CD4-positive, alpha-beta T cell (primary cell): ENCODE measurements around the gene DHCR7. TPM values are rescaled to one million over a fixed set of nuclear protein-coding genes. Genes with fewer than 3 reads are reported as not detected.

Source experiments
- ATAC-seq: fragments of 200-7000 bp; cut with Tn5 transposase; one replicate; pipeline ENCODE4 v1.10.0; 2022; ENCODE audit warnings: mild to moderate bottlenecking; ENCODE audit not compliant: poor library complexity
- CTCF ChIA-PET: fragments of 350-600 bp; sonication (Branson Sonifier 250); formaldehyde crosslinking; loops from one replicate; lab custom pipeline; 2021; ENCODE audit warnings: antibody characterized with exemption, inconsistent platforms; lab: Charles Lee
- POLR2A ChIA-PET: fragments of 350-600 bp; sonication (Branson Sonifier 250); formaldehyde crosslinking; loops from one replicate; lab custom pipeline; 2021; ENCODE audit warnings: antibody characterized with exemption, inconsistent platforms; lab: Charles Lee
- DNase-seq, 14 experiments: peaks; one replicate each; pipeline ENCODE4 v3.0.0-alpha.2; 2013 to 2020; ENCODE audit warnings: mixed read lengths in 2 of 14
- H3K27ac ChIP-seq, 2 donors: one replicate each; pipeline versions ENCODE4 v1.5.1 to v1.7.0; 2013; ENCODE audit warnings: low read length in 2 of 2, low read depth in 1 of 2, mild to moderate bottlenecking in 1 of 2
- H3K27me3 ChIP-seq, 2 experiments: 1 replicate in 1 of 2; 2 replicates in 1 of 2; pipeline versions ENCODE4 v1.6.1 to v1.7.0; 2013; ENCODE audit warnings: low read length in 2 of 2, control low read depth in 1 of 2, mild to moderate bottlenecking in 1 of 2, moderate library complexity in 1 of 2; ENCODE audit not compliant: insufficient read depth in 2 of 2, control insufficient read depth in 1 of 2
- H3K36me3 ChIP-seq: one replicate; pipeline ENCODE4 v1.6.1; 2013; ENCODE audit warnings: low read length, control low read depth; ENCODE audit not compliant: insufficient read depth
- H3K4me1 ChIP-seq: one replicate; pipeline ENCODE4 v1.6.1; 2013; ENCODE audit warnings: low read length, control low read depth; ENCODE audit not compliant: insufficient read depth
- H3K4me3 ChIP-seq: one replicate; pipeline ENCODE4 v1.5.1; 2013; ENCODE audit warnings: mild to moderate bottlenecking, low read length, moderate library complexity
- H3K9me3 ChIP-seq, 2 experiments: 1 replicate in 1 of 2; 2 replicates in 1 of 2; pipeline versions ENCODE4 v1.6.1 to v1.7.0; 2013; ENCODE audit warnings: low read length in 2 of 2, mild to moderate bottlenecking in 2 of 2, control low read depth in 1 of 2, moderate library complexity in 1 of 2; ENCODE audit not compliant: control insufficient read depth in 1 of 2, insufficient read depth in 1 of 2
- H3K27ac Mint-ChIP-seq: one replicate; pipeline ENCODE4 v1.8.0; 2020; ENCODE audit warnings: mixed read lengths
- H3K27me3 Mint-ChIP-seq: one replicate; pipeline ENCODE4 v1.8.0; 2021; ENCODE audit warnings: mixed read lengths
- H3K36me3 Mint-ChIP-seq: one replicate; pipeline ENCODE4 v1.8.0; 2021; ENCODE audit warnings: low read depth, mixed read lengths
- H3K4me1 Mint-ChIP-seq: one replicate; pipeline ENCODE4 v1.8.0; 2021; ENCODE audit warnings: low read depth, mixed read lengths
- H3K4me3 Mint-ChIP-seq: one replicate; pipeline ENCODE4 v1.8.0; 2020; ENCODE audit warnings: mild to moderate bottlenecking, mixed read lengths
- H3K9me3 Mint-ChIP-seq: one replicate; pipeline ENCODE4 v1.8.0; 2020; ENCODE audit warnings: mixed read lengths
- CTCF ChIP-seq: fragments of 200-600 bp; IDR thresholded peaks from one replicate; pipeline ENCODE4 v1.8.0; 2022; ENCODE audit warnings: antibody characterized with exemption, mild to moderate bottlenecking
- intact Hi-C, 2 experiments: fragments of 100-400 bp; cut with DNase I in 1 of 2; cut with micrococcal nuclease in 1 of 2; formaldehyde crosslinking; loops; one replicate each; pipeline versions ENCODE4 v1.15.1 to v1.9.0; 2023 to 2025; cut with DNase I, micrococcal nuclease
- total RNA-seq, 174 experiments: library from RNA in 2 of 174; stranded (reverse) in 2 of 174; gene quantifications; one replicate each; pipeline ENCODE4 v1.2.3 and lab custom pipeline; 2021 to 2026

The DHCR7 gene
- total RNA-seq, 2 experiments from 2014 or later: 30.2 to 30.6 TPM

GRCh38 chr11:71407356-71407755 is 40.8 kb downstream of the DHCR7 start:
- CTCF ChIA-PET: no interaction called here
- Histone ChIP-seq H3K36me3 (no peaks in the 10 kb centered on the region), H3K4me3 (no peak overlapping the region), H3K4me1 (no peaks in the 10 kb centered on the region), H3K27ac (no peak overlapping the region), H3K27me3 (no peaks in the 10 kb centered on the region), H3K9me3 (peaks cover 0 to 5% of the 10 kb centered on the region in 2 experiments)
- Mint-ChIP-seq H3K36me3 (no peaks in the 10 kb centered on the region), H3K27ac (no peak overlapping the region), H3K9me3 (peaks cover 2% of the 10 kb centered on the region), H3K27me3 (peaks cover 12% of the 10 kb centered on the region), H3K4me1 (no peaks in the 10 kb centered on the region), H3K4me3 (no peak overlapping the region)
- no peak for ATAC-seq
- DNase-seq: no peak
- intact Hi-C loops: no loop called here
- POLR2A ChIA-PET: no interaction called here
- no peak for TF ChIP-seq CTCF

- H3K9me3 ChIP-seq: peaks cover 0 to 5% of the 10 kb centered on the region in 2 experiments
Measured at GRCh38 chr11:71406681-71407080, 41.5 kb downstream of the DHCR7 start.

GRCh38 chr11:71404209-71404608 is 44.0 kb downstream of the DHCR7 start:
- intact Hi-C loops: no loop called here
- no peaks in the 10 kb centered on the region for H3K4me1 ChIP-seq
- TF ChIP-seq CTCF: no peak
- ChIA-PET CTCF (no interaction called here), POLR2A (no interaction called here)
- DNase-seq (no peak), ATAC-seq (no peak)
- Mint-ChIP-seq H3K4me3 (no peak overlapping the region), H3K9me3 (peaks cover 2% of the 10 kb centered on the region), H3K27ac (no peak overlapping the region), H3K36me3 (no peaks in the 10 kb centered on the region), H3K27me3 (no peaks in the 10 kb centered on the region), H3K4me1 (no peaks in the 10 kb centered on the region)
- no peak overlapping the region for H3K4me3 ChIP-seq
- H3K27ac ChIP-seq: no peak overlapping the region
- H3K27me3 ChIP-seq: no peaks in the 10 kb centered on the region
- no peaks in the 10 kb centered on the region for H3K36me3 ChIP-seq
- H3K9me3 ChIP-seq: peaks cover 0 to 5% of the 10 kb centered on the region in 2 experiments

More at GRCh38 chr11:71406681-71407080, 41.5 kb downstream of the DHCR7 start:
- no peak overlapping the region for H3K27ac ChIP-seq
- POLR2A ChIA-PET: no interaction called here
- no peaks in the 10 kb centered on the region for H3K36me3 Mint-ChIP-seq
- DNase-seq (no peak), ATAC-seq (no peak)
- H3K9me3 Mint-ChIP-seq: peaks cover 2% of the 10 kb centered on the region
- H3K27me3 Mint-ChIP-seq: peaks cover 8% of the 10 kb centered on the region
- H3K36me3 ChIP-seq: no peaks in the 10 kb centered on the region
- intact Hi-C loops: no loop called here
- H3K4me3 ChIP-seq: no peak overlapping the region
- no peaks in the 10 kb centered on the region for H3K27me3 ChIP-seq
- CTCF ChIA-PET: no interaction called here
- no peaks in the 10 kb centered on the region for H3K4me1 ChIP-seq
- TF ChIP-seq CTCF: no peak
- no peak overlapping the region for H3K27ac Mint-ChIP-seq
- H3K4me3 Mint-ChIP-seq: no peak overlapping the region
- H3K4me1 Mint-ChIP-seq: no peaks in the 10 kb centered on the region
